ENCODE data around the gene PLPP3. TPM values are rescaled to one million over a fixed set of nuclear protein-coding genes. Genes with fewer than 3 reads are reported as not detected.

Gene PLPP3
- total RNA-seq, 1 experiment from 2014 or later: 17.5 TPM

DNA sequence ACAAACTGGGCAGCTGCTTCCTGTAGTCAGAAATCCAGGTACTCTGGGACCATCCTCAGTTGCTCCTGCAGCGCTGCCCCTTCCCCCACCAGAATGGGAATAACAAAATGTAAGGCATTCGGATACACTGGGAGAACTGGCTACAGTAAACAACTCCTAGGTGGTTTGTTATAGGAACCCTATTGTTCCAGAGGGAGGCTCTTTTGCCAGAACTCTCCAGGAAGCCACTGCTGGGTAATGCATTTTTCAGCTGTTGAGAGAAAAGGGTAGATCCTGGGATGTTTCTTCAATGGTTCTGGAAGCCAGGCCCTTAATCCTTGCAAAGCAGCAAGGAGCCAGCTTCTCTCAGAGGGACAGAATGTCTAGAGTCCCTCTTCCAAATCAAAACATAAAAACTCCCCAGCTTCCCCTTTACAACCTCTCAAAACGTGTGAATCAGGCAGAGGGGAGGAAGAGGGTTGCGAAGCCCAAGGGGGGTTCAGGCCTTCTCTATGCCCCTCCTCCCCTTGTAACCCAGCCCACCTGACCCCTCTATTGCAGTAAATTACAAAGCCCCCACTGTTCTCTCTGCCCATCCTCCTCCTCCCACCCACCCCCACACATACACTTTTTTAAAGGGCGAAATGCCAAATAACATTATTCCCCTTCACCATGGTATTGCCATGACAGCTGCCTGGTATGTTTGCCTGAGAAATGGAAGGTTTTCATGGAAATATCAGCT is 29.1 kb downstream of the PLPP3 start:
- no peaks in the 10 kb centered on the region for H3K27me3 ChIP-seq (replicated peaks)
- H3K36me3 ChIP-seq: peaks cover 5% of the 10 kb centered on the region; the same call in 1 of the 2 replicates
- DNase-seq (ENCODE audit: low read depth in 1 of 2, low spot score in 2 of 2): peak in 1 of 2 experiments; percentile 34
- H3K4me3 ChIP-seq: no peak overlapping the region
- H3K4me1 ChIP-seq (replicated peaks): peaks cover 27% of the 10 kb centered on the region
- no peak overlapping the region for H3K27ac ChIP-seq
- H3K9me3 ChIP-seq (replicated peaks): no peaks in the 10 kb centered on the region

DNA sequence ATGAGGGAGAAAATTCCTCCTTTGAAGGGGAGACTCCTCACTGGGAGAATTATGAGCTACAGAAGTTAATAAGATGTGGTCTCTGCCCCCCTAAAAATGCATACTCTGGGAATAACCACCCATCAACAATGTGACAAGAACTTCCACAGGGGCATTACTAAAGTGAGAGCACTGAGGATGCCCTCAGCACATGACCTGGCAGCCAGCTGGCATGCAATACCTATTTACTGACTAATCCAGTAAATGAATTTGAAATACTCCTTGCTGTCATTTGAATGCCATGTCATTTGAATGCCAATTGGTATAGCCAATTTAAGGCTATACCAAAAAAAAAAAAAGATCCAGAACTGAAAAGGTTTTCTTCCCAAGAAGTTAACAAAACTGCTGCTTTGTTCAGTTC is 30.8 kb downstream of the PLPP3 start:
- DNase-seq (ENCODE audit: low read depth in 1 of 2, low spot score in 2 of 2): no peak
- no peaks in the 10 kb centered on the region for H3K9me3 ChIP-seq (replicated peaks)

DNA sequence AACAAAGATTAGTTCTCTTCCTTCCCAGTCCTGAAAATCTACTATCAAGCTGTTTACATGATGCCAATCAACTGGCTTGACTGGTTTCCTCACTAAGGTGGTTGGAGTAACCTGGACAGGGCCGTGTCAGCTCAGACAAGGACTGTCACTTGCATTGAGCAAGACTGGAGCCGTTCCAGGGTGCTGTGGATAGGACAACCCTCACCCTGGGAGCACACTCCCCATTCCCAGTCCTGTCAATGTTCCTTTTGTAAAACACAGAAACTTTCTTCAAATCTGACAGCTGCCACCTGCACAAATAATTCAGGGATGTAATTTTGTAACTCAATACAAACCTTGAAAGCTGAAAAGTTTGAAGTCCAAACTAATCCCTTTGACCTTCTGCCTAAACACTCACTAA is 31.4 kb downstream of the PLPP3 start:
- Histone ChIP-seq H3K27ac (no peak overlapping the region), H3K9me3 (replicated peaks) (no peaks in the 10 kb centered on the region), H3K36me3 (no peaks in the 10 kb centered on the region; the same call in 1 of the 2 replicates), H3K27me3 (replicated peaks) (no peaks in the 10 kb centered on the region), H3K4me1 (replicated peaks) (peaks cover 20% of the 10 kb centered on the region), H3K4me3 (no peak overlapping the region)
- DNase-seq (ENCODE audit: low read depth in 1 of 2, low spot score in 2 of 2): no peak

More for the DNA sequence above, 30.8 kb downstream of the PLPP3 start:
- peaks cover 26% of the 10 kb centered on the region for H3K4me1 ChIP-seq (replicated peaks)
- no peaks in the 10 kb centered on the region for H3K27me3 ChIP-seq (replicated peaks)
- no peak overlapping the region for H3K27ac ChIP-seq
- H3K36me3 ChIP-seq: peaks cover 3% of the 10 kb centered on the region; the same call in 1 of the 2 replicates
- H3K4me3 ChIP-seq: no peak overlapping the region

DNA sequence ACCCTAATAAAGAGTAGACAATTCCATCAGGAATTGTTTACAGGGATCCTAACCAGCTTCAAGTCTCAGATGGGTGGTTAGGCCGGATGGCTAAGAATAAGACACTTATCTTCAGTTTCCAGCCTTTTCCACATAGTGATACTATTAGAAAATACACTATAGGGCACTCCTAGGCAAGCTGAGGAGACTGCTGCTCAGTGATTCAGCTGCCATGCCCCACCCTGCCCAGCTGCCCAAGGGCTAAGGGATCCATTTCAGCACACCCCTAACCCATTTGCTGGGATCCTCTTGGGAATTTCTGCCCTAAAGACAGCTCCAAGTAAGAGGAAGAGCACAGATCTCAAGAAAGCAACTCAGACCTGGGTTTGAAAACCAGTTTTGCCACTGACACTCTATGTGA is 31.9 kb downstream of the PLPP3 start:
- H3K4me1 ChIP-seq (replicated peaks): peaks cover 20% of the 10 kb centered on the region
- H3K36me3 ChIP-seq: no peaks in the 10 kb centered on the region; the same call in 1 of the 2 replicates
- no peak overlapping the region for H3K27ac ChIP-seq
- H3K9me3 ChIP-seq (replicated peaks): no peaks in the 10 kb centered on the region
- no peak for DNase-seq (ENCODE audit: low read depth in 1 of 2, low spot score in 2 of 2)
- H3K27me3 ChIP-seq (replicated peaks): no peaks in the 10 kb centered on the region
- H3K4me3 ChIP-seq: no peak overlapping the region

DNA sequence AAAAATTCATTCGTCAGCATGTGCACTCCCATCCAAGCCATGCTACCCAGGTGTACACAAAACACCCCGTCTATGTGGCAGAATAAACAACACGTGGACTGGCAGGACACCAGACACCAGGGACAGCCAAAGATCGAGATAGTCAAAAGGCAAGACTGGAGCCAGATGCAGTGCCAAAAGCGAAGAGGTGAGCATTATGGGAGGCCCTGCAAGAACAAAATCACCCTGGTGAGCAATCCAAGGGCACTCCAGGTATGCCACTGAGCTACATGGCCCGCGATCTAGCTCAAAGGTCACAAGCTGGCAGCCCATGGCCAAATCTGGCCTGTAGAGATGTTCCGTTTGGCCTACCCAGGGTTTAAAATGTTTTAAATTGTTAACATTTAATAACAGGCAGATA is 33.7 kb downstream of the PLPP3 start:
- Histone ChIP-seq H3K4me1 (replicated peaks) (peaks cover 25% of the 10 kb centered on the region), H3K27me3 (replicated peaks) (no peaks in the 10 kb centered on the region), H3K27ac (no peak overlapping the region), H3K4me3 (no peak overlapping the region), H3K36me3 (no peaks in the 10 kb centered on the region; the same call in 1 of the 2 replicates), H3K9me3 (replicated peaks) (no peaks in the 10 kb centered on the region)
- no peak for DNase-seq (ENCODE audit: low read depth in 1 of 2, low spot score in 2 of 2)

DNA sequence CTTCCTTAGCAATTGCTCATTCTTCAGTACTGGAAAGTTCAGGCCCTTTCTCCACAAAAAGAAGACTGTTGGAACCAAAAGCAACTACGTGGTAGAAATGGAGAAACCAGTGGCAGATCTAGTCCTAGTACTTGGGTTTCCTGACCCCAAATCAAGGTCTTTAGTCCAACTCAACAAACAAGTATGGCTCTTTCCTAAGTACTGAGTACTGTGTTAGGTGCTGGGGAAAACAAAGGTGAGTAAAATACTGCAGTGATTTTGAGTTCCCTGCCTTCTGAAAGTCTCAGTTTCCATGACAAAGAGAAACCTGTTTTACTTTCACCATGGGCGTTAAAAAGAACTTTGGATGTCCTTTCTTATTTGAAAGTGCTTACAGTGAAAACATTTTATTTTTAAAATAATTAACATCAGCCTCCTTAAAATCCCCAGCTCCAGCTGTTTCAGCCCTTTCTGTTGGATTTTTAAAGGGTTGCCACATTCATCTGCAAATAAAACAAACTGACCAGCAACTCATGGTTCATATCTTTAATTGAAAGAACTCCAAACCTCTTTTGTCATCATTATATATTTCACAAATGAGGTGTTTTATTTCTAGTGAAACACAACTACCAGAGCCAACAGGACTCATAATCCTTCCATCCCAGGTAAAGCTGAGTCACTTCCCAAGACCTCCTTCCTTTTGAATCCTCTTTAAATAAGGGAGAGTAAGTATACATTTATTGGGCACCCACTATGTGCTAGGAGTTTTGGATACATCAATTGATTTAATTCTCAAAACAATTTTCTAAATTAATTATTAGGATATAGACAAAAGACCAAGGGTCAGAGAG is 35.4 kb downstream of the PLPP3 start:
- no peaks in the 10 kb centered on the region for H3K27me3 ChIP-seq (replicated peaks)
- H3K27ac ChIP-seq: no peak overlapping the region
- H3K9me3 ChIP-seq (replicated peaks): no peaks in the 10 kb centered on the region
- H3K4me3 ChIP-seq: no peak overlapping the region
- DNase-seq (ENCODE audit: low read depth in 1 of 2, low spot score in 2 of 2): no peak
- H3K36me3 ChIP-seq: no peaks in the 10 kb centered on the region; the same call in 1 of the 2 replicates
- H3K4me1 ChIP-seq (replicated peaks): peaks cover 25% of the 10 kb centered on the region

DNA sequence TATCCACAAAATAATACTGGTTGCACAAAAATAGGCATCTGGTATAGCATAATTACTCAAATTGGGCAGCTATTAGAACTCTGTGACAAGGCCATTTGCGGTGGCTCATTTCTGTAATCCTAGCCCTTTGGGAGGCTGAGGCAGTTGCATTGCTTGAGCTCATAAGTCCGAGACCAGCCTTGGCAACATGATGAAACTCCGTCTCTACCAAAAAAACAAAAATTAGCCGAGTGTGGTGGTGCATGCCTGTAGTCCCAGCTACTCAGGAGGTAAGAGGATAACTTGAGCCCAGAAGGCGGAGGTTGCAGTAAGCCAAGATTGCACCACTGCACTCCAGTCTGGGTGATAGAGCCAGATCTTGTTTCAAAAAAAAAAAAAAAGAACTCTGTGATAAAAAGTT is 36.7 kb downstream of the PLPP3 start:
- Histone ChIP-seq H3K4me1 (replicated peaks) (peaks cover 30% of the 10 kb centered on the region), H3K4me3 (no peak overlapping the region), H3K9me3 (replicated peaks) (no peaks in the 10 kb centered on the region), H3K27me3 (replicated peaks) (no peaks in the 10 kb centered on the region), H3K27ac (no peak overlapping the region), H3K36me3 (no peaks in the 10 kb centered on the region; the same call in 1 of the 2 replicates)
- no peak for DNase-seq (ENCODE audit: low read depth in 1 of 2, low spot score in 2 of 2)

DNA sequence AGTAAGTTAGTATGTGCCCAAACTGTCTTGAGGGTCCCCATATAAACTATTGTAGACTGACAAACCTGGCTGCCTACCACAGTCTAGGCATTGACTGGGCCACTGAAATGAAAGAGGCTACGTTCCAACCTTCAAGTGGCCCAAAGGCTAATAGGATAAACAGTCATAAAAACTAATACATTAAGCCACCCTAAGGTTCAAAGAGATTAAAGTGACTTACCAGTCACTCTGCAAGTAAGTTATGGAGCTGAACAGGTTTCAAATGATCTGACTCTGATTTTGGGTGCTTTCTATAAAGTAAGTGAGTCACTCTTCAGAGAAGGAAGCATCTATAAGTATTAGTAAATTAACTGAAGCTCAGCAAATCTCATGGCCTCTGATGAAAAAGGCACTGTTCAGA is 38.0 kb downstream of the PLPP3 start:
- no peak overlapping the region for H3K4me3 ChIP-seq
- peaks cover 30% of the 10 kb centered on the region for H3K4me1 ChIP-seq (replicated peaks)
- H3K9me3 ChIP-seq (replicated peaks): no peaks in the 10 kb centered on the region
- peaks cover 3% of the 10 kb centered on the region; the same call in 1 of the 2 replicates for H3K36me3 ChIP-seq
- no peaks in the 10 kb centered on the region for H3K27me3 ChIP-seq (replicated peaks)
- no peak overlapping the region for H3K27ac ChIP-seq
- no peak for DNase-seq (ENCODE audit: low read depth in 1 of 2, low spot score in 2 of 2)

DNA sequence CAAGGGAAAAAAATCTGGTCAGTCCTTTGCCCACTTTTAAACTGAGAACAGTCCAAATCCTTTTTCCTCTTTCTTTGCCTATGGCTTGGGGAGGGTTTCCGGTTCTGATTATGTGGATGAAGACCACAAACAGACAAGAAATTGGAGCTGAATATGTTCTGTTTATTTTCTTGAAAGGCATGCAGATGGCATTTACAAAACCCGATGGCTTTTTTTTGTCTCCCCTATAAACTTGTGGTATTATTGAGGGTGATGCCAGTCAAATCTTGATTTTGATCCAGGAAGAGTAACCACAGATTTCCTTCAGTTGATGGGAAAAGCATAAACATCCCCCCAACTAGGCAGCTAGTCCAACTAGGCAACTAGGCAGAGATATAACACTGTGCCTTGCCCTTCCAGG is 38.9 kb downstream of the PLPP3 start:
- DNase-seq (ENCODE audit: low read depth in 1 of 2, low spot score in 2 of 2): peak in 1 of 2 experiments; percentile 67

DNA sequence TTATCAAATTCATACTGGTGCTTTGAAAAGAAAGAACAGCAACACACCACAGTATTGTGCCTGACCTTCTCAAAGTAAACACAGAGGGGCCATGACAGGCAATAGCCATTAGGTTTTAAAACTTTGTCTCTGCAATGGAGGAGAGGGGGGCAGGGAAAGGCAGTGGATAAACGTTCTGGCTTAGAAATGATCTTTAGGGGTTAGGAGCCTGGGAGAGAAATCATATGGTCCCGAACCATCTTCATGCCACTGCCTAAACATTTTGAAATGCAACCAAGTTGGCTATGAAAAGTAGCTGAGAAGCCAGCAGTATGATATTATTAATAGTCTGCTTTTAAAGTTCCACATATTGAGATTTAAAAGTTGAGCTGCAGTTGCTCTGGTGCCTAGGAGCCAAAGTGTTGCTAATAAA is 39.8 kb downstream of the PLPP3 start:
- Histone ChIP-seq H3K4me1 (replicated peaks) (peaks cover 47% of the 10 kb centered on the region), H3K4me3 (no peak overlapping the region), H3K27me3 (replicated peaks) (no peaks in the 10 kb centered on the region), H3K36me3 (peaks cover 15% of the 10 kb centered on the region), H3K9me3 (replicated peaks) (no peaks in the 10 kb centered on the region), H3K27ac (0 out of 2 replicates have a peak overlapping the region, but pooled peaks have one; percentile 24)
- peak in 1 of 2 experiments; percentile 10 for DNase-seq (ENCODE audit: low read depth in 1 of 2, low spot score in 2 of 2)

More for the DNA sequence above, 38.9 kb downstream of the PLPP3 start:
- Histone ChIP-seq H3K27ac (peak overlapping the region; percentile 24), H3K9me3 (replicated peaks) (no peaks in the 10 kb centered on the region), H3K4me1 (replicated peaks) (peaks cover 39% of the 10 kb centered on the region), H3K4me3 (no peak overlapping the region), H3K36me3 (peaks cover 10% of the 10 kb centered on the region; the same call in 1 of the 2 replicates), H3K27me3 (replicated peaks) (no peaks in the 10 kb centered on the region)

DNA sequence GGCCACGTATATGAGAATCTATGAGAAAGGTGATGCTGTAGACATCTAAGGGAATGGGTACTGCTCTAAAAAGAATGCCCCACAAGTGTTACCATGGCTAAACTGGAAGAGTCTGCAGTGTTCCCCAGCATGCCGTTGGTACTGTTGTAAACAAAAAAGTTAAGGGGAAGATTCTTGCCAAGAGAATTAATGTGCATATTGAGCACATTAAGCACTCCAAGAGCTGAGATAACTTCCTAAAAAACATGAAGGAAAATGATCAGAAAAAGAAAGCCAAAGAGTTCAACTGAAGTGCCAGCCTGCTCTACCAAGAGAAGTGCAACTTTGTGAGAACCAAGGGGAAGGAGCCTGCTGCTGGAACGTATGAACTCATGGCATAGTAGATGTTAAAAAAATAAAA is 40.8 kb downstream of the PLPP3 start:
- H3K4me3 ChIP-seq: no peak overlapping the region
- H3K9me3 ChIP-seq (replicated peaks): no peaks in the 10 kb centered on the region
- DNase-seq (ENCODE audit: low read depth in 1 of 2, low spot score in 2 of 2): no peak
- no peaks in the 10 kb centered on the region for H3K27me3 ChIP-seq (replicated peaks)
- no peak overlapping the region for H3K27ac ChIP-seq
- H3K4me1 ChIP-seq (replicated peaks): peaks cover 47% of the 10 kb centered on the region
- peaks cover 25% of the 10 kb centered on the region for H3K36me3 ChIP-seq

DNA sequence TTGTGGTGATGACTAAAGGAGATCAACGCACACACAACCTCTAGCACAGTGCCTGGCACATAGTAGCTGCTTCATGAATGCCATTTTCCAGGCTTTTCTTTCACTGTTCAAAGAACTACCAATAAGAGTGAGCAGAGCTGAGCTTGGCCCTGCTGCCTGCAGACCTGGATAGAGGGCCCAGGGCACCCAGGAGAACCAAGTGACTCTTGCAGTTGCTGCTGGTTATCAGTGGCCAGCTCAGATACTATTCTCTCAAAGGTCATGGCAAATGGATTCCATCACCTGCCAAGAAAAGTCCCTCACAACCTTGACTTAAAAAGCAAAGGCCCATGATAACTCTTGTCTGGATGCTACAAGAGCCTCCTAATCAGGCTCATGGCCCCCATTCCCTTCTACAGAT is 41.7 kb downstream of the PLPP3 start:
- no peaks in the 10 kb centered on the region for H3K9me3 ChIP-seq (replicated peaks)
- no peaks in the 10 kb centered on the region for H3K27me3 ChIP-seq (replicated peaks)
- no peak overlapping the region for H3K4me3 ChIP-seq
- H3K36me3 ChIP-seq: peaks cover 31% of the 10 kb centered on the region
- DNase-seq (ENCODE audit: low read depth in 1 of 2, low spot score in 2 of 2): no peak
- H3K4me1 ChIP-seq (replicated peaks): peaks cover 47% of the 10 kb centered on the region
- H3K27ac ChIP-seq: no peak overlapping the region

DNA sequence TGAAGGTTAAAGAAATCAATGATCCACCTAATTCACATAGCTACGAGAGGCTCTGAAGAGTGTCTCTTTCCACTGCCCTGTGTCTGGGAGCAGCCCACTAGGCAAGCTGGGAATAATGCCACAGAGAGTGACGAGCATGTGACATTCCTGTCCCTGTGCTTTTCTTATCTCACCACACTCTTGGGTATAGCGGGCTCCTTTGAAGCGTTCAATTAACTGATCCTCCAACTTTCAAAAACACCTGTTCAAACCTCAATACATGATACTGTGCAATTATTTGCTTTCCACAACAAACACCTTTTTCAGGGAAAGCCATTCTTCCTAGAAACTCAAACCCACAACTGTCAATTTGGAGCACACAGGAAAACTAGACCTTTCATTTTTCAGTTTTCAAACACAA is 43.4 kb downstream of the PLPP3 start:
- no peak for DNase-seq (ENCODE audit: low read depth in 1 of 2, low spot score in 2 of 2)
- Histone ChIP-seq H3K4me1 (replicated peaks) (peaks cover 48% of the 10 kb centered on the region), H3K27me3 (replicated peaks) (no peaks in the 10 kb centered on the region), H3K9me3 (replicated peaks) (no peaks in the 10 kb centered on the region), H3K36me3 (peaks cover 42% of the 10 kb centered on the region), H3K4me3 (no peak overlapping the region), H3K27ac (no peak overlapping the region)

DNA sequence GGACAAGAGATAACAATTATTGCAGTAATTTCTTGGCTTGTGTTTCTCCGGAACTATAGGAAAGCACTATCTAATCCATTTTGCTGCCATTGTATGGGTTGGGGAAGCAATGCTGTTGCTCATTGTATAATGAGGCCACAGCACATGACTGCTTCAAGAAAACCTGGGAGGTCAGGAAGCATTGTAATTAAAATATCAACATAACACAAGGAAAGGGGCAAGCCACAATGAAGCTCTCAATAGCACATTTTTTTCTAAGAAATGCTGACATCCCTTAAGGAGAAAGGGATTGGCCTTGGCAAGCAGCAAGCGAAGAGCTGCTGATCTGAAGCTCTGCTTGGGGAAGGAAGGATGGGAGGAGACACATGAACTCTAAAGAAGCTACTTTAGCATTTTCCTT is 44.0 kb downstream of the PLPP3 start:
- H3K36me3 ChIP-seq: peaks cover 42% of the 10 kb centered on the region
- DNase-seq (ENCODE audit: low read depth in 1 of 2, low spot score in 2 of 2): peak in 1 of 2 experiments; percentile 62
- no peaks in the 10 kb centered on the region for H3K9me3 ChIP-seq (replicated peaks)
- H3K27me3 ChIP-seq (replicated peaks): no peaks in the 10 kb centered on the region
- H3K4me1 ChIP-seq (replicated peaks): peaks cover 42% of the 10 kb centered on the region
- H3K27ac ChIP-seq: peak overlapping the region; percentile 29; the same call in 1 of the 2 replicates
- no peak overlapping the region for H3K4me3 ChIP-seq

Measured in SJSA1 (cell line).